HEK293T (cell line): ENCODE results near the gene NMBR.

ENCODE experiments used
- BHLHE40 ChIP-seq: fragments of 450-650 bp; IDR thresholded peaks from 2 replicates; pipeline ENCODE4 v1.6.1; 2016; ENCODE audit warnings: mild to moderate bottlenecking, moderate library complexity, borderline replicate concordance
- CTBP1 ChIP-seq: fragments of 450-650 bp; IDR thresholded peaks from 2 replicates; pipeline ENCODE4 v1.6.1; 2016; ENCODE audit warnings: borderline replicate concordance
- ELF4 ChIP-seq: fragments of 450-650 bp; IDR thresholded peaks from 2 replicates; pipeline ENCODE4 v1.6.1; 2017; ENCODE audit warnings: antibody characterized with exemption
- FOXA1 ChIP-seq: fragments of 450-650 bp; IDR thresholded peaks from 2 replicates; pipeline ENCODE4 v1.6.1; 2016; ENCODE audit warnings: mild to moderate bottlenecking
- FOXM1 ChIP-seq: fragments of 450-650 bp; IDR thresholded peaks from 2 replicates; pipeline ENCODE4 v1.6.1; 2017; ENCODE audit warnings: mild to moderate bottlenecking, borderline replicate concordance
- HDGF ChIP-seq: fragments of 450-650 bp; IDR thresholded peaks from 2 replicates; pipeline ENCODE4 v1.6.1; 2017; ENCODE audit warnings: antibody characterized with exemption, borderline replicate concordance
- L3MBTL2 ChIP-seq: fragments of 450-650 bp; conservative IDR thresholded peaks from 2 replicates; pipeline ENCODE4 v1.6.1; 2016; ENCODE audit warnings: mild to moderate bottlenecking
- LEF1 ChIP-seq: fragments of 450-650 bp; IDR thresholded peaks from 2 replicates; pipeline ENCODE4 v1.6.1; 2017; ENCODE audit warnings: mild to moderate bottlenecking, borderline replicate concordance
- NFRKB ChIP-seq: fragments of 450-650 bp; IDR thresholded peaks from 2 replicates; pipeline ENCODE4 v1.6.1; 2016; ENCODE audit warnings: mild to moderate bottlenecking, moderate library complexity
- SP1 ChIP-seq: fragments of 450-650 bp; IDR thresholded peaks from 2 replicates; pipeline ENCODE4 v1.6.1; 2017
- SUZ12 ChIP-seq: fragments of 450-650 bp; IDR thresholded peaks from 2 replicates; pipeline ENCODE4 v1.6.1; 2016; ENCODE audit warnings: mild to moderate bottlenecking
- TARDBP ChIP-seq: fragments of 450-650 bp; IDR thresholded peaks from 2 replicates; pipeline ENCODE4 v1.6.1; 2016
- ZNF384 ChIP-seq: fragments of 450-650 bp; IDR thresholded peaks from 2 replicates; pipeline ENCODE4 v1.6.1; 2016

GRCh38 chr6:142088858-142089216 lies 58.1 kb downstream of the NMBR start:
- TF ChIP-seq FOXA1 (no peak), L3MBTL2 (no peak), SP1 (no peak), ELF4 (no peak), BHLHE40 (no peak), TARDBP (no peak), FOXM1 (no peak), HDGF (no peak), ZNF384 (no peak), LEF1 (no peak), CTBP1 (no peak), SUZ12 (no peak), NFRKB (no peak)
